GM23338 (cell line): ENCODE data around the gene PRODH2.
A peak's percentile ranks its signal among the peaks of the same experiment; 100 is the strongest.

Experiments used
- CREB1 ChIP-seq: fragments of 250-450 bp; sonication (Bioruptor Pico); IDR thresholded peaks from 2 replicates; pipeline ENCODE4 v1.5.0; 2020; ENCODE audit warnings: low read depth, mild to moderate bottlenecking, moderate library complexity
- EZH2 ChIP-seq: fragments of 200-600 bp; sonication (generic); IDR thresholded peaks from one replicate; pipeline ENCODE4 v1.8.0; 2017; ENCODE audit warnings: antibody characterized with exemption, mild to moderate bottlenecking, low read depth; ENCODE audit not compliant: unreplicated experiment
- EZH2phosphoT487 ChIP-seq: fragments of 200-600 bp; sonication (generic); IDR thresholded peaks from one replicate; pipeline ENCODE4 v1.8.1; 2018; ENCODE audit warnings: antibody characterized with exemption; ENCODE audit not compliant: unreplicated experiment
- JUNB ChIP-seq: IDR thresholded peaks from one replicate; pipeline ENCODE4 v1.6.1; 2016; ENCODE audit warnings: antibody characterized with exemption; ENCODE audit not compliant: unreplicated experiment
- NANOG ChIP-seq: IDR thresholded peaks from 2 replicates; pipeline ENCODE4 v1.6.1; 2016; ENCODE audit warnings: antibody characterized with exemption, borderline replicate concordance
- POLR2AphosphoS5 ChIP-seq: IDR thresholded peaks from 2 replicates; pipeline ENCODE4 v1.6.1; 2016; ENCODE audit warnings: antibody characterized with exemption, low read depth
- ZNF331 ChIP-seq: fragments of 250-450 bp; sonication (Bioruptor Pico); IDR thresholded peaks from 2 replicates; pipeline ENCODE4 v1.5.0; 2020; ENCODE audit warnings: low read depth, mild to moderate bottlenecking, moderate library complexity
- TF ChIP-seq, protein P1 (sequence below), 2 experiments: fragments of 200-600 bp in 1 of 2; sonication (generic) in 1 of 2; conservative IDR thresholded peaks; 2 replicates each; pipeline versions ENCODE4 v1.5.1 to v1.6.1; 2016 to 2017; ENCODE audit warnings: antibody characterized with exemption in 2 of 2, low read depth in 2 of 2, mild to moderate bottlenecking in 2 of 2, moderate library complexity in 1 of 2
- TF ChIP-seq, protein P2 (sequence below): IDR thresholded peaks from one replicate; pipeline ENCODE4 v1.6.1; 2018; ENCODE audit warnings: antibody characterized with exemption; ENCODE audit not compliant: unreplicated experiment
- TF ChIP-seq, protein P3 (sequence below): IDR thresholded peaks from 2 replicates; pipeline ENCODE4 v1.6.1; 2016; ENCODE audit warnings: antibody characterized with exemption

DNA sequence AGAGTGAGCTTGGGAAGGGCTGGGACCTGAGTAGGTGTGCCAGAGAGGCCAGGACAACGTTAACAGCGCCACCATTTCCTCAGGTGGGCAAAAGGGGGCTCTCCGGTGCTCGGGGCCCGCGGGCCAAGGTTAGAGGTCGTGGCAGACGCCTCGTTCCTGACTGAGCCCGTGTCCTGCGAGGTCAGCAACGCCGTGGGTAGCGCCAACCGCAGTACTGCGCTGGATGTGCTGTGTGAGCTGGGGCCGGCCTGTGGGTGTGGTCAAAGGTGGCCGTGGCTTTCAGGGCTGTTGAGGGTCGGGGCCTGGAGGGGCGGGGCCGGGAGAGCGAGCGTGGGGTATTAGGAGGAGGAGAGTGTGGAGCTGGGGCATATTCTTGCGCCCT, 47.8 kb upstream of the PRODH2 start:
- TF ChIP-seq, protein P1, sequence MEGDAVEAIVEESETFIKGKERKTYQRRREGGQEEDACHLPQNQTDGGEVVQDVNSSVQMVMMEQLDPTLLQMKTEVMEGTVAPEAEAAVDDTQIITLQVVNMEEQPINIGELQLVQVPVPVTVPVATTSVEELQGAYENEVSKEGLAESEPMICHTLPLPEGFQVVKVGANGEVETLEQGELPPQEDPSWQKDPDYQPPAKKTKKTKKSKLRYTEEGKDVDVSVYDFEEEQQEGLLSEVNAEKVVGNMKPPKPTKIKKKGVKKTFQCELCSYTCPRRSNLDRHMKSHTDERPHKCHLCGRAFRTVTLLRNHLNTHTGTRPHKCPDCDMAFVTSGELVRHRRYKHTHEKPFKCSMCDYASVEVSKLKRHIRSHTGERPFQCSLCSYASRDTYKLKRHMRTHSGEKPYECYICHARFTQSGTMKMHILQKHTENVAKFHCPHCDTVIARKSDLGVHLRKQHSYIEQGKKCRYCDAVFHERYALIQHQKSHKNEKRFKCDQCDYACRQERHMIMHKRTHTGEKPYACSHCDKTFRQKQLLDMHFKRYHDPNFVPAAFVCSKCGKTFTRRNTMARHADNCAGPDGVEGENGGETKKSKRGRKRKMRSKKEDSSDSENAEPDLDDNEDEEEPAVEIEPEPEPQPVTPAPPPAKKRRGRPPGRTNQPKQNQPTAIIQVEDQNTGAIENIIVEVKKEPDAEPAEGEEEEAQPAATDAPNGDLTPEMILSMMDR (conservative IDR thresholded peaks at IDR 0.05; ENCODE audit: low read depth in 2 of 2), result peak in 1 of 2 experiments; percentile 53; a peak in 2 of 4 replicates
- TF ChIP-seq EZH2 (no peak), POLR2AphosphoS5 (no peak), ZNF331 (no peak), JUNB (no peak), EZH2phosphoT487 (no peak), CREB1 (CRISPR knock-in tag) (no peak), NANOG (no peak)
- TF ChIP-seq, protein P2, sequence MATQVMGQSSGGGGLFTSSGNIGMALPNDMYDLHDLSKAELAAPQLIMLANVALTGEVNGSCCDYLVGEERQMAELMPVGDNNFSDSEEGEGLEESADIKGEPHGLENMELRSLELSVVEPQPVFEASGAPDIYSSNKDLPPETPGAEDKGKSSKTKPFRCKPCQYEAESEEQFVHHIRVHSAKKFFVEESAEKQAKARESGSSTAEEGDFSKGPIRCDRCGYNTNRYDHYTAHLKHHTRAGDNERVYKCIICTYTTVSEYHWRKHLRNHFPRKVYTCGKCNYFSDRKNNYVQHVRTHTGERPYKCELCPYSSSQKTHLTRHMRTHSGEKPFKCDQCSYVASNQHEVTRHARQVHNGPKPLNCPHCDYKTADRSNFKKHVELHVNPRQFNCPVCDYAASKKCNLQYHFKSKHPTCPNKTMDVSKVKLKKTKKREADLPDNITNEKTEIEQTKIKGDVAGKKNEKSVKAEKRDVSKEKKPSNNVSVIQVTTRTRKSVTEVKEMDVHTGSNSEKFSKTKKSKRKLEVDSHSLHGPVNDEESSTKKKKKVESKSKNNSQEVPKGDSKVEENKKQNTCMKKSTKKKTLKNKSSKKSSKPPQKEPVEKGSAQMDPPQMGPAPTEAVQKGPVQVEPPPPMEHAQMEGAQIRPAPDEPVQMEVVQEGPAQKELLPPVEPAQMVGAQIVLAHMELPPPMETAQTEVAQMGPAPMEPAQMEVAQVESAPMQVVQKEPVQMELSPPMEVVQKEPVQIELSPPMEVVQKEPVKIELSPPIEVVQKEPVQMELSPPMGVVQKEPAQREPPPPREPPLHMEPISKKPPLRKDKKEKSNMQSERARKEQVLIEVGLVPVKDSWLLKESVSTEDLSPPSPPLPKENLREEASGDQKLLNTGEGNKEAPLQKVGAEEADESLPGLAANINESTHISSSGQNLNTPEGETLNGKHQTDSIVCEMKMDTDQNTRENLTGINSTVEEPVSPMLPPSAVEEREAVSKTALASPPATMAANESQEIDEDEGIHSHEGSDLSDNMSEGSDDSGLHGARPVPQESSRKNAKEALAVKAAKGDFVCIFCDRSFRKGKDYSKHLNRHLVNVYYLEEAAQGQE, result no peak
- TF ChIP-seq, protein P3, sequence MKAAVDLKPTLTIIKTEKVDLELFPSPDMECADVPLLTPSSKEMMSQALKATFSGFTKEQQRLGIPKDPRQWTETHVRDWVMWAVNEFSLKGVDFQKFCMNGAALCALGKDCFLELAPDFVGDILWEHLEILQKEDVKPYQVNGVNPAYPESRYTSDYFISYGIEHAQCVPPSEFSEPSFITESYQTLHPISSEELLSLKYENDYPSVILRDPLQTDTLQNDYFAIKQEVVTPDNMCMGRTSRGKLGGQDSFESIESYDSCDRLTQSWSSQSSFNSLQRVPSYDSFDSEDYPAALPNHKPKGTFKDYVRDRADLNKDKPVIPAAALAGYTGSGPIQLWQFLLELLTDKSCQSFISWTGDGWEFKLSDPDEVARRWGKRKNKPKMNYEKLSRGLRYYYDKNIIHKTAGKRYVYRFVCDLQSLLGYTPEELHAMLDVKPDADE, result no peak
